HEK293 (cell line): ENCODE data around the gene GAREM1.

Source experiments
- YY1 ChIP-seq: fragments of 450-650 bp; formaldehyde crosslinking; IDR thresholded peaks from 2 replicates; pipeline ENCODE4 v1.5.1; 2018; ENCODE audit warnings: missing biosample characterization, missing genetic modification characterization
- YY2 ChIP-seq: fragments of 450-650 bp; formaldehyde crosslinking; IDR thresholded peaks from 2 replicates; pipeline ENCODE4 v1.5.1; 2016; ENCODE audit warnings: missing biosample characterization, missing genetic modification characterization

- TF ChIP-seq YY2 (tag by site-specific recombination) (no peak), YY1 (no peak)
These were observed 169.8 kb downstream of the GAREM1 start for GRCh38 chr18:32300914-32301313.
